H1 (cell line): ENCODE results near the gene OR1D2. TPM values are rescaled to one million over a fixed set of nuclear protein-coding genes. Genes with fewer than 3 reads are reported as not detected.

Experiments used
- CTCF ChIA-PET: fragments of 300-600 bp; sonication (Branson Sonifier 250); formaldehyde crosslinking; loops from one replicate; lab custom pipeline; 2021; ENCODE audit not compliant: partially characterized antibody; lab: Charles Lee
- POLR2A ChIA-PET: fragments of 300-600 bp; sonication (Branson Sonifier 250); formaldehyde crosslinking; loops from one replicate; lab custom pipeline; 2021; ENCODE audit warnings: inconsistent platforms; ENCODE audit not compliant: partially characterized antibody; lab: Charles Lee
- DNase-seq, 2 experiments: peaks; one replicate each; pipeline versions ENCODE4 v3.0.0 to v3.0.0-alpha.2; 2010 to 2022; ENCODE audit warnings: low spot score in 2 of 2, low read depth in 1 of 2, mixed read lengths in 1 of 2
- FAIRE-seq: peaks from 2 replicates; lab custom pipeline; 2011; peaks lifted over from hg19 to GRCh38; lab: Jason Lieb, UNC
- H2AFZ ChIP-seq: 2 replicates; pipeline ENCODE4 v1.8.1; 2012; ENCODE audit warnings: low read length, inconsistent platforms
- H2AK5ac ChIP-seq: 2 replicates; pipeline ENCODE4 v1.6.1; 2013; ENCODE audit warnings: low read depth, low read length
- H2BK120ac ChIP-seq: replicated peaks from 2 replicates; pipeline ENCODE3; 2013; ENCODE audit warnings: low read depth, low read length, inconsistent platforms
- H2BK12ac ChIP-seq: 2 replicates; pipeline ENCODE4 v1.6.1; 2013; ENCODE audit warnings: low read depth, low read length
- H2BK15ac ChIP-seq: 2 replicates; pipeline ENCODE4 v1.6.1; 2013; ENCODE audit warnings: low read length
- H2BK20ac ChIP-seq: 2 replicates; pipeline ENCODE4 v1.6.1; 2013; ENCODE audit warnings: low read length
- H2BK5ac ChIP-seq: 2 replicates; pipeline ENCODE4 v1.6.1; 2013; ENCODE audit warnings: low read depth, low read length
- H3K14ac ChIP-seq: 2 replicates; pipeline ENCODE4 v1.6.1; 2013; ENCODE audit warnings: inconsistent platforms; ENCODE audit not compliant: insufficient read length
- H3K18ac ChIP-seq: 2 replicates; pipeline ENCODE4 v1.6.1; 2013; ENCODE audit warnings: low read length; ENCODE audit errors: extremely low read depth
- H3K23ac ChIP-seq: 2 replicates; pipeline ENCODE4 v1.6.1; 2013; ENCODE audit warnings: inconsistent platforms; ENCODE audit not compliant: insufficient read length
- H3K23me2 ChIP-seq: 2 replicates; pipeline ENCODE4 v1.6.1; 2013; ENCODE audit warnings: low read depth, low read length
- H3K27ac ChIP-seq: 2 replicates; pipeline ENCODE4 v1.6.1; 2011; ENCODE audit warnings: low read depth, low read length, inconsistent platforms
- H3K27me3 ChIP-seq, 4 experiments: replicated peaks in 1 of 4; 1 replicate in 1 of 4; 2 replicates in 3 of 4; pipeline versions ENCODE4 v1.6.1 to v1.8.1; 2011 to 2013; ENCODE audit warnings: low read length in 3 of 4, mild to moderate bottlenecking in 3 of 4, inconsistent platforms in 2 of 4, mixed read lengths in 2 of 4, moderate library complexity in 1 of 4; ENCODE audit not compliant: control insufficient read depth in 3 of 4, insufficient read depth in 3 of 4; ENCODE audit errors: extremely low read depth in 1 of 4
- H3K36me3 ChIP-seq, 4 experiments: 2 replicates each; pipeline versions ENCODE4 v1.6.1 to v1.8.1; 2011 to 2013; ENCODE audit warnings: mild to moderate bottlenecking in 4 of 4, low read length in 3 of 4, moderate library complexity in 2 of 4, control low read depth in 1 of 4, inconsistent platforms in 1 of 4; ENCODE audit not compliant: insufficient read depth in 4 of 4, control insufficient read depth in 2 of 4
- H3K4ac ChIP-seq: replicated peaks from 2 replicates; pipeline ENCODE3; 2013; ENCODE audit warnings: low read length, low read depth, mixed read lengths, inconsistent platforms; ENCODE audit not compliant: insufficient read length
- H3K4me1 ChIP-seq, 4 experiments: replicated peaks in 1 of 4; 1 replicate in 1 of 4; 2 replicates in 3 of 4; pipeline versions ENCODE4 v1.6.1 to v1.8.1; 2011 to 2013; ENCODE audit warnings: low read length in 3 of 4, inconsistent platforms in 2 of 4, mixed read lengths in 1 of 4; ENCODE audit not compliant: insufficient read depth in 4 of 4, control insufficient read depth in 3 of 4
- H3K4me2 ChIP-seq, 2 experiments: 2 replicates each; pipeline versions ENCODE4 v1.6.1 to v1.8.1; 2011 to 2013; ENCODE audit warnings: low read depth in 2 of 2, low read length in 2 of 2, control low read depth in 1 of 2, inconsistent platforms in 1 of 2, mild to moderate bottlenecking in 1 of 2; ENCODE audit not compliant: insufficient read depth in 1 of 2
- H3K4me3 ChIP-seq, 4 experiments: fragments of 200-600, 300-600 bp in 1 of 4; sonication (generic), shearing (Covaris generic), sonication (Bioruptor Twin) in 1 of 4; 2 replicates each; pipeline versions ENCODE4 v1.5.1 to v1.8.1; 2011 to 2016; ENCODE audit warnings: low read length in 4 of 4, low read depth in 3 of 4, control low read depth in 2 of 4, inconsistent platforms in 2 of 4, mild to moderate bottlenecking in 2 of 4, mixed read lengths in 1 of 4, moderate library complexity in 1 of 4; ENCODE audit not compliant: insufficient read depth in 2 of 4; ENCODE audit errors: extremely low read depth in 1 of 4
- H3K56ac ChIP-seq: replicated peaks from 2 replicates; pipeline ENCODE3; 2013; ENCODE audit warnings: low read depth, mild to moderate bottlenecking, mixed read lengths, low read length, inconsistent platforms; ENCODE audit not compliant: insufficient read length
- H3K79me1 ChIP-seq: 2 replicates; pipeline ENCODE4 v1.6.1; 2013; ENCODE audit warnings: low read depth, low read length, control low read depth
- H3K79me2 ChIP-seq, 2 experiments: 2 replicates each; pipeline versions ENCODE4 v1.6.1 to v1.8.1; 2012 to 2013; ENCODE audit warnings: low read length in 2 of 2, mild to moderate bottlenecking in 2 of 2, inconsistent platforms in 1 of 2; ENCODE audit not compliant: insufficient read depth in 2 of 2, control insufficient read depth in 1 of 2
- H3K9ac ChIP-seq, 4 experiments: replicated peaks in 1 of 4; 1 replicate in 1 of 4; 2 replicates in 3 of 4; pipeline versions ENCODE4 v1.6.1 to v1.8.1; 2011 to 2013; ENCODE audit warnings: low read depth in 3 of 4, low read length in 3 of 4, control low read depth in 2 of 4, mild to moderate bottlenecking in 2 of 4, moderate library complexity in 2 of 4, inconsistent platforms in 1 of 4; ENCODE audit errors: extremely low read depth in 1 of 4
- H3K9me3 ChIP-seq, 2 experiments: 2 replicates each; pipeline versions ENCODE4 v1.6.1 to v1.8.1; 2012 to 2013; ENCODE audit warnings: mild to moderate bottlenecking in 2 of 2, moderate library complexity in 2 of 2, control low read depth in 1 of 2, inconsistent platforms in 1 of 2, low read depth in 1 of 2, low read length in 1 of 2, mixed read lengths in 1 of 2; ENCODE audit not compliant: insufficient read depth in 2 of 2
- H4K20me1 ChIP-seq, 2 experiments: replicated peaks in 1 of 2; 2 replicates each; pipeline versions ENCODE3 to v1.8.1; 2011 to 2013; ENCODE audit warnings: inconsistent platforms in 2 of 2, low read length in 2 of 2, mild to moderate bottlenecking in 1 of 2; ENCODE audit not compliant: insufficient read depth in 2 of 2, control insufficient read depth in 1 of 2
- H4K5ac ChIP-seq: 2 replicates; pipeline ENCODE4 v1.6.1; 2013; ENCODE audit warnings: low read length, low read depth, mixed read lengths, inconsistent platforms; ENCODE audit not compliant: insufficient read length
- H4K8ac ChIP-seq: 2 replicates; pipeline ENCODE4 v1.8.0; 2013; ENCODE audit warnings: mild to moderate bottlenecking, moderate library complexity, low read length, inconsistent platforms; ENCODE audit not compliant: insufficient read depth; ENCODE audit errors: extremely low read depth
- H4K91ac ChIP-seq: replicated peaks from 2 replicates; pipeline ENCODE3; 2013; ENCODE audit warnings: low read length, mixed read lengths, inconsistent platforms; ENCODE audit not compliant: insufficient read length
- WGBS, 2 experiments: shearing (Covaris generic) in 1 of 2; methylation state at CpG; one replicate each; pipeline versions ENCODE4 v1.1.6 to v1.1.7; 2013 to 2015; ENCODE audit warnings: low lambda C conversion rate in 2 of 2, mixed read lengths in 2 of 2, inconsistent platforms in 1 of 2, low coverage in 1 of 2, missing lambda C conversion rate in 1 of 2; ENCODE audit not compliant: insufficient replicate concordance in 2 of 2, insufficient coverage in 1 of 2, insufficient read length in 1 of 2; ENCODE audit errors: extremely low coverage in 1 of 2, missing lambda C conversion rate in 1 of 2; 5-methylcytosine and 5-hydroxymethylcytosine counted together
- polyA plus RNA-seq, 7 experiments: library from polyadenylated mRNA; depleted of rRNA in 3 of 7; stranded (reverse) in 5 of 7; unstranded in 2 of 7; fragments of >200 nt in 5 of 7; fragments of 200-250 nt in 2 of 7; gene quantifications; 1 replicate in 5 of 7; 2 replicates in 1 of 7; 4 replicates in 1 of 7; pipeline versions ENCODE4 v1.2.1 to v1.2.3, GENCODE V29; 2011 to 2013; ENCODE audit warnings: missing spikeins in 2 of 7, mixed read lengths in 2 of 7
- total RNA-seq: library from RNA; stranded (reverse); fragmentation: NEBNext Ultra II Directional; extraction: Animal tissue kit (Norgen Biotek cat#: 25700); gene quantifications from 2 replicates; pipeline ENCODE4 v1.2.1, GENCODE V29; 2021

Gene OR1D2
- total and polyA plus RNA-seq, 2 of the 8 experiments (the other 6 are each of a cell fraction or from before 2014, with no cell fraction given) = not detected

- no peaks in the 10 kb centered on the region for H3K79me2 ChIP-seq
- DNase-seq (no peak), FAIRE-seq (no peak)
- H2BK12ac ChIP-seq = no peak overlapping the region
- H4K91ac ChIP-seq = no peak overlapping the region
- WGBS, 2 experiments = 83% methylated on average over 3 of the region's 3 CpGs; no CpG with 5 or more reads in 1 of the 2 experiments
- no peak overlapping the region for H3K4ac ChIP-seq
- no peak overlapping the region for H4K5ac ChIP-seq
- no peak overlapping the region for H3K4me3 ChIP-seq
- no peak overlapping the region for H3K9ac ChIP-seq
- no peaks in the 10 kb centered on the region for H3K79me1 ChIP-seq
- no peak overlapping the region for H2AFZ ChIP-seq
- H3K27ac ChIP-seq = no peak overlapping the region
- H4K8ac ChIP-seq = no peak overlapping the region
- no peak overlapping the region for H3K56ac ChIP-seq
- H3K18ac ChIP-seq = no peak overlapping the region
- H3K23ac ChIP-seq = no peak overlapping the region
- H3K27me3 ChIP-seq = no peaks in the 10 kb centered on the region
- no peak overlapping the region for H2BK5ac ChIP-seq
- POLR2A ChIA-PET = no interaction called here
- no peak overlapping the region for H2BK15ac ChIP-seq
- no peak overlapping the region for H2BK20ac ChIP-seq
- H2BK120ac ChIP-seq = no peak overlapping the region
- no peaks in the 10 kb centered on the region for H3K23me2 ChIP-seq
- H3K4me2 ChIP-seq = no peak overlapping the region
- no peak overlapping the region for H3K14ac ChIP-seq
- H2AK5ac ChIP-seq = no peak overlapping the region
- H3K36me3 ChIP-seq = no peaks in the 10 kb centered on the region
- CTCF ChIA-PET = no interaction called here
- no peaks in the 10 kb centered on the region for H4K20me1 ChIP-seq
- H3K4me1 ChIP-seq = no peaks in the 10 kb centered on the region; a peak in 1 of 7 replicates
- H3K9me3 ChIP-seq = peaks cover 13 to 17% of the 10 kb centered on the region in 2 experiments
Measured at GRCh38 chr17:3046753-3047152, 57.5 kb downstream of the OR1D2 start.
